Heart left ventricle (tissue), 16 donors: ENCODE measurements around the gene NLRP3. TPM values are rescaled to one million over a fixed set of nuclear protein-coding genes. Genes with fewer than 3 reads are reported as not detected.

Experiments
- ATAC-seq, 4 donors: fragments of 200-7000 bp; cut with Tn5 transposase; one replicate each; pipeline ENCODE4 v1.9.1; 2020 to 2022; ENCODE audit warnings: moderate library complexity in 4 of 4, mild to moderate bottlenecking in 3 of 4, moderate number of reproducible peaks in 1 of 4
- DNase-seq, 5 donors: peaks; one replicate each; pipeline ENCODE4 v3.0.0-alpha.2; 2020
- H3K27ac ChIP-seq, 12 donors: fragments of 200-600 bp; sonication (generic) in 4 of 12; one replicate each; pipeline versions ENCODE4 v1.5.0 to v1.8.0; 2016 to 2022; ENCODE audit warnings: mild to moderate bottlenecking in 2 of 12
- H3K27me3 ChIP-seq, 9 donors: fragments of 200-600 bp; sonication (generic) in 2 of 9; one replicate each; pipeline versions ENCODE4 v1.5.1 to v1.8.0; 2016 to 2022; ENCODE audit warnings: mild to moderate bottlenecking in 3 of 9
- H3K36me3 ChIP-seq, 9 donors: fragments of 200-600 bp; sonication (generic) in 2 of 9; one replicate each; pipeline versions ENCODE4 v1.5.0 to v1.8.0; 2018 to 2022; ENCODE audit warnings: mild to moderate bottlenecking in 2 of 9
- H3K4me1 ChIP-seq, 12 donors: fragments of 200-600 bp; sonication (generic) in 4 of 12; one replicate each; pipeline versions ENCODE4 v1.5.0 to v1.8.0; 2016 to 2022; ENCODE audit warnings: mild to moderate bottlenecking in 3 of 12
- H3K4me3 ChIP-seq, 12 donors: fragments of 200-600 bp; sonication (generic) in 4 of 12; one replicate each; pipeline versions ENCODE4 v1.5.0 to v1.8.0; 2017 to 2022; ENCODE audit warnings: mild to moderate bottlenecking in 9 of 12, moderate library complexity in 4 of 12
- H3K9me3 ChIP-seq, 12 donors: fragments of 200-600 bp; sonication (generic) in 4 of 12; one replicate each; pipeline versions ENCODE4 v1.5.0 to v1.8.0; 2016 to 2022; ENCODE audit warnings: mild to moderate bottlenecking in 1 of 12
- CTCF ChIP-seq, 12 donors: fragments of 200-600 bp; sonication (generic) in 4 of 12; IDR thresholded peaks; one replicate each; pipeline versions ENCODE4 v1.5.0 to v1.8.0; 2018 to 2022; ENCODE audit warnings: antibody characterized with exemption in 12 of 12, mild to moderate bottlenecking in 5 of 12
- POLR2A ChIP-seq, 2 donors: fragments of 450-650 bp; IDR thresholded peaks; one replicate each; pipeline ENCODE4 v1.6.1; 2017; ENCODE audit warnings: antibody characterized with exemption in 2 of 2, mild to moderate bottlenecking in 2 of 2, moderate library complexity in 2 of 2
- WGBS, 4 donors: extraction: QIAGEN DNeasy Blood & Tissue Kit in 2 of 4; methylation state at CpG; one replicate each; pipeline versions ENCODE4 v1.1.5 to v1.1.7; 2013 to 2018; 5-methylcytosine and 5-hydroxymethylcytosine counted together
- intact Hi-C, 10 donors: fragments of 100-400 bp; cut with DNase I; formaldehyde crosslinking; loops; one replicate each; pipeline versions ENCODE4 v1.11.1 to v1.14.2; 2022
- polyA plus RNA-seq, 2 donors: library from polyadenylated mRNA; stranded (reverse); fragments of 200-250 nt; gene quantifications; one replicate each; pipeline ENCODE4 v1.2.3, GENCODE V29; 2013
- total RNA-seq, 9 donors: library from RNA; depleted of rRNA in 2 of 9; stranded (reverse); fragments of >200 nt in 2 of 9; fragmentation: NEBNext Ultra II Directional in 3 of 9; extraction: Animal tissue kit (Norgen Biotek cat#: 25700) in 3 of 9; gene quantifications; one replicate each; pipeline versions ENCODE4 v1.1.0 to v1.2.4, GENCODE V29; 2016 to 2023
- donor health status: ischemic (EF 13 %, LVEDD 7.1; RV severe dilation, severe dysfunction).
- donor health status: healthy with polysubstance abuse.
- donor health status: DM: no; HTN: yes; CAD: no.
- donor health status: DM: no; HTN: no; CAD: no.
- donor health status: ischemic (EF 25% LVEDD 6.9; RV normal size, moderate dysfunction).
- donor health status: ischemic (EF 25% LVEDD 5.7; RV mildly dilated, moderate dysfunction).
- donor health status: healthy.
- donor health status: DM: yes; HTN: yes; CAD: no.
- donor health status: ischemic (EF 35%, LVEDD 5.7; RV mildly dilated, moderate dysfunction).
- donor health status: nonischemic (EF 11% LVEDD 7.7; RV severe dilation, severe dysfunction).
- donor health status: DM: yes; HTN: yes; CAD: no.
- donor health status: PGD.
- donor health status: ischemic (EF 29% LVEDD 5.4; RV normal size, mild dysfunction).
- donor health status: nonischemic (EF 23%, LVEDD 6.1; RV moderate dilation, normal function).

The NLRP3 gene
- total and polyA plus RNA-seq, 11 donors, result 0.19 to 8.3 (median 0.60) TPM

GRCh38 chr1:247494767-247495166, 78.8 kb downstream of the NLRP3 start:
- Histone ChIP-seq H3K4me3 (no peak overlapping the region), H3K36me3 (no peaks in the 10 kb centered on the region), H3K27me3 (peaks cover 0 to 18% (median 0%) of the 10 kb centered on the region in 9 donors), H3K4me1 (peaks cover 0 to 6% (median 0%) of the 10 kb centered on the region in 12 donors), H3K9me3 (no peaks in the 10 kb centered on the region), H3K27ac (no peak overlapping the region)
- ATAC-seq (no peak), DNase-seq (no peak)
- TF ChIP-seq CTCF (IDR thresholded peaks at IDR 0.05) (no peak), POLR2A (IDR thresholded peaks at IDR 0.05) (no peak)
- intact Hi-C loops, result no loop called here
- 28 to 37% (median 31%) methylated on average over 2 of the region's 2 CpGs for WGBS, 4 donors

GRCh38 chr1:247496581-247497285, 80.8 kb downstream of the NLRP3 start:
- no peak overlapping the region for H3K4me3 ChIP-seq
- no peak for ATAC-seq
- intact Hi-C loops, result no loop called here
- peaks cover 0 to 6% (median 0%) of the 10 kb centered on the region in 12 donors for H3K4me1 ChIP-seq
- TF ChIP-seq POLR2A (IDR thresholded peaks at IDR 0.05) (no peak), CTCF (IDR thresholded peaks at IDR 0.05) (no peak)
- H3K27me3 ChIP-seq, result peaks cover 0 to 9% (median 0%) of the 10 kb centered on the region in 9 donors
- 66 to 75% (median 72%) methylated on average over 10 of the region's 10 CpGs for WGBS, 4 donors
- H3K9me3 ChIP-seq, result no peaks in the 10 kb centered on the region
- DNase-seq, result no peak
- no peaks in the 10 kb centered on the region for H3K36me3 ChIP-seq
- no peak overlapping the region for H3K27ac ChIP-seq

Other genes with a start within 250 kb of the NLRP3 start
- gene ZNF124, start 244.2 kb upstream of the NLRP3 start, total RNA-seq, result 10 to 100 TPM in 5 of 9 donors, 1 to 10 TPM in 4; 7.8 to 13.8 (median 10.9) TPM
- gene ZNF124, start 244.2 kb upstream of the NLRP3 start, polyA plus RNA-seq, result 1 to 10 TPM in 1 of 2 donors, under 1 TPM in 1; 0.30 to 1.7 TPM
- gene VN1R5, start 160.1 kb upstream of the NLRP3 start, total RNA-seq, result not detected
- gene VN1R5, start 160.1 kb upstream of the NLRP3 start, polyA plus RNA-seq, result not detected
- 10 to 100 TPM; 13.2 to 37.9 (median 16.5) TPM for gene ZNF496, start 84.3 kb upstream of the NLRP3 start, total RNA-seq
- gene ZNF496, start 84.3 kb upstream of the NLRP3 start, polyA plus RNA-seq, result 10 to 100 TPM in 1 of 2 donors, 1 to 10 TPM in 1; 6.2 to 10.9 TPM
- gene OR2B11, start 41.9 kb downstream of the NLRP3 start, total RNA-seq, result not detected
- not detected for gene OR2B11, start 41.9 kb downstream of the NLRP3 start, polyA plus RNA-seq
- gene OR2C3, start 120.3 kb downstream of the NLRP3 start, total RNA-seq, result under 1 TPM in 1 of 9 donors, not detected in 8; 0.04 TPM
- not detected for gene OR2C3, start 120.3 kb downstream of the NLRP3 start, polyA plus RNA-seq
- under 1 TPM in 4 of 9 donors, not detected in 5; 0.06 to 0.34 (median 0.07) TPM for gene GCSAML, start 133.0 kb downstream of the NLRP3 start, total RNA-seq
- gene GCSAML, start 133.0 kb downstream of the NLRP3 start, polyA plus RNA-seq, result under 1 TPM in 1 of 2 donors, not detected in 1; 0.04 TPM
- gene OR2G2, start 172.2 kb downstream of the NLRP3 start, total RNA-seq, result not detected
- not detected for gene OR2G2, start 172.2 kb downstream of the NLRP3 start, polyA plus RNA-seq
- not detected for gene OR2G3, start 189.4 kb downstream of the NLRP3 start, total RNA-seq
- gene OR2G3, start 189.4 kb downstream of the NLRP3 start, polyA plus RNA-seq, result not detected